Endothelial cell of umbilical vein (primary cell): ENCODE results near the gene CDH2.

Experiments
- GATA2 ChIP-seq: IDR thresholded peaks from 2 replicates; pipeline ENCODE4 v1.7.0; 2011; ENCODE audit warnings: low read depth, mild to moderate bottlenecking, moderate library complexity, mixed read lengths, low read length; ENCODE audit not compliant: insufficient read length, insufficient read depth
- TF ChIP-seq, protein P1 (sequence below), 2 donors: IDR thresholded peaks; 1 replicate in 1 of 2; 2 replicates in 1 of 2; pipeline ENCODE4 v1.5.1; 2011; ENCODE audit warnings: low read length in 2 of 2, mild to moderate bottlenecking in 2 of 2, moderate library complexity in 2 of 2, control low read depth in 1 of 2, inconsistent platforms in 1 of 2, low read depth in 1 of 2; ENCODE audit not compliant: insufficient read depth in 1 of 2; ENCODE audit errors: extremely low read depth in 1 of 2

DNA sequence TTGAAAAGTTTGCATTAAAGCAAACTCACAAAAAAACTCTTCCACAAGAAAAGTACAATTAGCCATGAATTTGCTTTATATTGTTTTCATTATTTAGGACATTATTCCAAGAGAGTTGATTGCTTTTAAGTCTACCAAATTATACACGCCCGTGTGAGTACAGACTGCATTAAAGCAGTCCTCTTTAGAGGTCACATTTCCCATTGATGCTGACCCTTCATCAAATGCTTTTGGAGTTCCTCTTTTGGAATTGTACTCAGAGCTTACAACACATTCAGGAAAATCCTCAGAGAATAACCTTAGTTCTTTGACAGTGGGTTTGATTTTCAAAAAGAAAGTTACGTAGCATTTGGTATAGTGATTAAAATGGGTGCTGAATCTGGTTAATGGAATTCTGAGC lies 256.1 kb downstream of the CDH2 start:
- TF ChIP-seq, protein P1, sequence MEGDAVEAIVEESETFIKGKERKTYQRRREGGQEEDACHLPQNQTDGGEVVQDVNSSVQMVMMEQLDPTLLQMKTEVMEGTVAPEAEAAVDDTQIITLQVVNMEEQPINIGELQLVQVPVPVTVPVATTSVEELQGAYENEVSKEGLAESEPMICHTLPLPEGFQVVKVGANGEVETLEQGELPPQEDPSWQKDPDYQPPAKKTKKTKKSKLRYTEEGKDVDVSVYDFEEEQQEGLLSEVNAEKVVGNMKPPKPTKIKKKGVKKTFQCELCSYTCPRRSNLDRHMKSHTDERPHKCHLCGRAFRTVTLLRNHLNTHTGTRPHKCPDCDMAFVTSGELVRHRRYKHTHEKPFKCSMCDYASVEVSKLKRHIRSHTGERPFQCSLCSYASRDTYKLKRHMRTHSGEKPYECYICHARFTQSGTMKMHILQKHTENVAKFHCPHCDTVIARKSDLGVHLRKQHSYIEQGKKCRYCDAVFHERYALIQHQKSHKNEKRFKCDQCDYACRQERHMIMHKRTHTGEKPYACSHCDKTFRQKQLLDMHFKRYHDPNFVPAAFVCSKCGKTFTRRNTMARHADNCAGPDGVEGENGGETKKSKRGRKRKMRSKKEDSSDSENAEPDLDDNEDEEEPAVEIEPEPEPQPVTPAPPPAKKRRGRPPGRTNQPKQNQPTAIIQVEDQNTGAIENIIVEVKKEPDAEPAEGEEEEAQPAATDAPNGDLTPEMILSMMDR (IDR thresholded peaks at IDR 0.05; ENCODE audit: extremely low read depth in 1 of 2, insufficient read depth in 1 of 2, low read depth in 1 of 2, low read length in 2 of 2), result no peak
- no peak for TF ChIP-seq GATA2
